Mesenchymal stem cell (in vitro differentiated cells and primary cell): ENCODE measurements around the gene CCDC18. TPM values are rescaled to one million over a fixed set of nuclear protein-coding genes. Genes with fewer than 3 reads are reported as not detected.

Experiments
- DNase-seq: peaks from one replicate; pipeline ENCODE4 v3.0.0-alpha.2; 2013
- H2AFZ ChIP-seq: one replicate; pipeline ENCODE4 v1.6.1; 2013; ENCODE audit warnings: low read depth, mild to moderate bottlenecking, control low read depth, inconsistent platforms, low read length, moderate library complexity
- H2AK5ac ChIP-seq: 2 replicates; pipeline ENCODE4 v1.6.1; 2013; ENCODE audit warnings: low read length, moderate library complexity, mild to moderate bottlenecking, inconsistent platforms; ENCODE audit not compliant: severe bottlenecking
- H2BK120ac ChIP-seq: one replicate; pipeline ENCODE4 v1.6.1; 2013; ENCODE audit warnings: low read depth, mild to moderate bottlenecking, inconsistent platforms, low read length, moderate library complexity
- H2BK12ac ChIP-seq, 2 experiments: one replicate each; pipeline ENCODE4 v1.6.1; 2013; ENCODE audit warnings: inconsistent platforms in 2 of 2, low read length in 2 of 2, mild to moderate bottlenecking in 2 of 2, moderate library complexity in 2 of 2, control low read depth in 1 of 2
- H2BK15ac ChIP-seq: one replicate; pipeline ENCODE4 v1.6.1; 2013; ENCODE audit warnings: mild to moderate bottlenecking, low read depth, inconsistent platforms; ENCODE audit not compliant: poor library complexity, severe bottlenecking
- H2BK5ac ChIP-seq: 2 replicates; pipeline ENCODE4 v1.6.1; 2013; ENCODE audit warnings: low read depth, mild to moderate bottlenecking, low read length, control low read depth, inconsistent platforms; ENCODE audit not compliant: poor library complexity, severe bottlenecking
- H3K14ac ChIP-seq, 2 experiments: one replicate each; pipeline ENCODE4 v1.6.1; 2013; ENCODE audit warnings: inconsistent platforms in 2 of 2, low read length in 2 of 2, control low read depth in 1 of 2, mild to moderate bottlenecking in 1 of 2, moderate library complexity in 1 of 2
- H3K18ac ChIP-seq, 2 experiments: one replicate each; pipeline ENCODE4 v1.6.1; 2013; ENCODE audit warnings: inconsistent platforms in 2 of 2, low read length in 2 of 2, control low read depth in 1 of 2, low read depth in 1 of 2, mild to moderate bottlenecking in 1 of 2
- H3K23ac ChIP-seq, 2 experiments: one replicate each; pipeline ENCODE4 v1.6.1; 2013; ENCODE audit warnings: inconsistent platforms in 2 of 2, low read length in 2 of 2, mild to moderate bottlenecking in 2 of 2, moderate library complexity in 2 of 2, control low read depth in 1 of 2
- H3K27ac ChIP-seq: 2 replicates; pipeline ENCODE4 v1.5.1; 2013; ENCODE audit warnings: mild to moderate bottlenecking, moderate library complexity, low read length, control low read depth, inconsistent platforms; ENCODE audit not compliant: poor library complexity, severe bottlenecking
- H3K27me3 ChIP-seq, 2 experiments: 2 replicates each; pipeline versions ENCODE4 v1.6.1 to v1.7.0; 2013; ENCODE audit warnings: low read length in 2 of 2, mild to moderate bottlenecking in 2 of 2, moderate library complexity in 2 of 2, control low read depth in 1 of 2, inconsistent platforms in 1 of 2; ENCODE audit not compliant: control insufficient read depth in 1 of 2, insufficient read depth in 1 of 2
- H3K36me3 ChIP-seq, 2 experiments: 2 replicates each; pipeline versions ENCODE4 v1.6.1 to v1.7.0; 2013; ENCODE audit warnings: low read length in 2 of 2, control low read depth in 1 of 2, inconsistent platforms in 1 of 2, low read depth in 1 of 2, mild to moderate bottlenecking in 1 of 2; ENCODE audit not compliant: insufficient read depth in 2 of 2, control insufficient read depth in 1 of 2
- H3K4ac ChIP-seq, 2 experiments: one replicate each; pipeline ENCODE4 v1.6.1; 2013; ENCODE audit warnings: inconsistent platforms in 2 of 2, low read length in 2 of 2, mild to moderate bottlenecking in 2 of 2, moderate library complexity in 2 of 2, control low read depth in 1 of 2, low read depth in 1 of 2
- H3K4me1 ChIP-seq: 2 replicates; pipeline ENCODE4 v1.6.1; 2013; ENCODE audit warnings: low read depth, low read length, control low read depth; ENCODE audit not compliant: control insufficient read depth, insufficient read depth
- H3K4me2 ChIP-seq: 2 replicates; pipeline ENCODE4 v1.6.1; 2013; ENCODE audit warnings: low read length, mild to moderate bottlenecking, inconsistent platforms; ENCODE audit not compliant: poor library complexity, severe bottlenecking
- H3K4me3 ChIP-seq, 2 experiments: 2 replicates each; pipeline versions ENCODE4 v1.5.1 to v1.7.0; 2013; ENCODE audit warnings: low read length in 2 of 2, mild to moderate bottlenecking in 2 of 2, control low read depth in 1 of 2, low read depth in 1 of 2; ENCODE audit not compliant: insufficient read depth in 1 of 2
- H3K79me1 ChIP-seq: replicated peaks from 2 replicates; pipeline ENCODE4 v1.6.1; 2013; ENCODE audit warnings: mild to moderate bottlenecking, control low read depth, low read length, inconsistent platforms; ENCODE audit not compliant: poor library complexity, severe bottlenecking
- H3K9ac ChIP-seq: 2 replicates; pipeline ENCODE4 v1.7.0; 2013; ENCODE audit warnings: mild to moderate bottlenecking, low read length, moderate library complexity
- H3K9me3 ChIP-seq: 2 replicates; pipeline ENCODE4 v1.7.0; 2013; ENCODE audit warnings: mild to moderate bottlenecking, low read length; ENCODE audit not compliant: control insufficient read depth
- H4K8ac ChIP-seq: one replicate; pipeline ENCODE4 v1.6.1; 2013; ENCODE audit warnings: inconsistent platforms, mild to moderate bottlenecking, low read length, moderate library complexity
- H4K91ac ChIP-seq: one replicate; pipeline ENCODE4 v1.6.1; 2013; ENCODE audit warnings: mild to moderate bottlenecking, low read length, inconsistent platforms
- whole genome bisulfite sequencing: methylation state at CpG from one replicate; pipeline ENCODE4 v1.1.7; 2013; ENCODE audit warnings: mixed read lengths; 5-methylcytosine and 5-hydroxymethylcytosine counted together
- small RNA-seq: library from polyadenylated mRNA; stranded (forward); fragments of <200 nt; extraction: miRNeasy Mini kit (QIAGEN cat#:217004); gene quantifications from one replicate; pipeline ENCODE3, GENCODE V24; 2013; ENCODE audit warnings: low read depth

CCDC18 gene

DNA sequence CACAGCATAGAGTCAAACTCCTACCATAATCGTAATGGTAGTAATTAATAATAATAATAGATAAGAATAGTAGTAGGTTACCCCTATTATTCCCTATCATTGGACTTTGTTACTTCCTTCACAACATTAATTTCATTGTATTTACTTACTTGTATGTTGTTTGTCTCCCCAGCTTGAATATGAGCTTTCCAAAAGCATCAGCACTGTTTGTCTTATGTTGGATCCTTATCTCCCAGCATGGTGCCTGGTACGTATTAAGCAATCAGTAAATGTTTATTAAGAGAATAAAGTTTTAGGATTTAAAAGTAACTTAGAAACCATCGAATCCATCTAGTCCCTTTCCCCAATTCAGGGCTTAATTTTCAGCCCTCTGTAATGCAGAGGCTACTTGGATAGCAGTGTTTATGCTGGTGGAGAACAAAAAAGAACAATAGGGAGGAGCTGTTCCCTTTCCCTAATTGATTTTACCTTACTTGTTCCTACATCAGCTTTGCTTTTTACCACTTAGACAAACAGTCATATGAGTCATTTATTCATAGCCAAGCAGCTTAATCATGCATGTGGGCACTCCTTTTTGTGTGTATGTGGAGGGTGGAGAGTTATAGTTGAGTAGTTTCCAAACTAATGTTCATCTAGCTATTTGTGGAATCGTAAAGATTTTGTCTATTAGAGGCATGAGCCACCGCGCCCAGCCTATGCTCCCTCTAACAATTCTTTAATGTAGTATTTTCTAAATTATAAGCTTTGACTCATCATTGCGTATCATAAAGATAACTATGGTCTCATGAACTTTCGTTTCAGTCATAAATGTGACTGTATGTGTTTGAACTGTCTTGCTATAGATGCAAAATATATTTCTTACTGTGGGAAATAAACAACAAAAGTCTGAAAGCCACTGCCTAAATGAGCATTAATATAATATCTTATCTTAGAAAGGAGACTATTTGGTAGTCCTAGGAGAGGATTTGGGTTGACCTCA, 144.3 kb downstream of the CCDC18 start:
- no peak overlapping the region for H4K8ac ChIP-seq
- no peak overlapping the region for H3K14ac ChIP-seq
- H2AFZ ChIP-seq, result no peak overlapping the region
- DNase-seq, result peak; percentile 60
- H3K36me3 ChIP-seq, result no peaks in the 10 kb centered on the region
- H3K9ac ChIP-seq, result peak overlapping the region; percentile 45
- no peak overlapping the region for H2BK120ac ChIP-seq
- H3K4me2 ChIP-seq, result no peak overlapping the region
- H4K91ac ChIP-seq, result no peak overlapping the region
- H2BK5ac ChIP-seq, result no peak overlapping the region
- no peak overlapping the region for H3K4ac ChIP-seq
- no CpG with 5 or more reads among the region's 8 CpGs for WGBS
- no peak overlapping the region for H2BK15ac ChIP-seq
- H2AK5ac ChIP-seq, result no peak overlapping the region
- no peak overlapping the region for H3K23ac ChIP-seq
- no peak overlapping the region for H2BK12ac ChIP-seq
- H3K9me3 ChIP-seq, result no peaks in the 10 kb centered on the region
- no peaks in the 10 kb centered on the region for H3K79me1 ChIP-seq
- H3K4me1 ChIP-seq, result no peaks in the 10 kb centered on the region
- H3K18ac ChIP-seq, result no peak overlapping the region
- peak overlapping the region in 1 of 2 experiments; percentile 23 for H3K4me3 ChIP-seq
- H3K27me3 ChIP-seq, result no peaks in the 10 kb centered on the region
- H3K27ac ChIP-seq, result no peak overlapping the region

Small RNA genes lying within 50 kb of the gene (small RNA-seq; reads per million reads assigned to genes)
- gene AC126124.1, result not detected
- not detected for gene AL139421.1
